Muscle of back (tissue), 11 donors: ENCODE results near the gene BTN1A1. TPM values are rescaled to one million over a fixed set of nuclear protein-coding genes. Genes with fewer than 3 reads are reported as not detected.
"Not testable (repeated sequence)": the region's sequence is repeated elsewhere in the genome, so short reads cannot be mapped to it uniquely, and the experiment has no call there.

Experiments
- DNase-seq, 3 donors: peaks; one replicate each; pipeline versions ENCODE4 v3.0.0 to v3.0.0-alpha.2; 2013
- polyA plus RNA-seq, 10 donors: library from polyadenylated mRNA; unstranded; fragments of 120-200 nt; gene quantifications; one replicate each; pipeline ENCODE4 v1.2.1, GENCODE V29; 2013; ENCODE audit not compliant: insufficient read length in 10 of 10

Gene BTN1A1
- polyA plus RNA-seq, 10 donors, result 0.09 to 0.27 (median 0.11) TPM; not detected in 2

GRCh38 chr6:26537160-26537845 is 37.2 kb downstream of the BTN1A1 start:
- DNase-seq, result peak; percentile 91 to 96 (median 94)

GRCh38 chr6:26537846-26538571 is 37.9 kb downstream of the BTN1A1 start, which contains the start of gene HMGN4:
TSS of gene HMGN4 (plus strand) at chr6:26538366. CDS start at chr6:26545207, 6,841 bp downstream.
- DNase-seq, result peak; percentile 95 to 97 (median 95)

- DNase-seq, result no peak
These were observed 38.4 kb downstream of the BTN1A1 start for GRCh38 chr6:26538572-26538902.

- no peak for DNase-seq
These were observed 39.0 kb downstream of the BTN1A1 start for GRCh38 chr6:26539071-26539615.

GRCh38 chr6:26541579-26541978 is 41.5 kb downstream of the BTN1A1 start:
- DNase-seq, result no peak

- DNase-seq, result no peak
These were observed 43.9 kb downstream of the BTN1A1 start for GRCh38 chr6:26543953-26544352.

- no peak for DNase-seq
These were observed 44.4 kb downstream of the BTN1A1 start for GRCh38 chr6:26544473-26544872.

GRCh38 chr6:26545627-26546026 is 45.5 kb downstream of the BTN1A1 start:
- no peak for DNase-seq

GRCh38 chr6:26547363-26547762 is 47.3 kb downstream of the BTN1A1 start:
- not testable (repeated sequence) for DNase-seq

GRCh38 chr6:26550250-26550993 is 50.3 kb downstream of the BTN1A1 start:
- peak; percentile 57 to 90 (median 75) for DNase-seq

GRCh38 chr6:26552205-26552604 is 52.1 kb downstream of the BTN1A1 start:
- DNase-seq, result no peak

- DNase-seq, result no peak
These were observed 52.6 kb downstream of the BTN1A1 start for GRCh38 chr6:26552640-26553188.

- peak; percentile 77 to 89 (median 84) for DNase-seq
These were observed 53.1 kb downstream of the BTN1A1 start for GRCh38 chr6:26553264-26553634.

- peak; percentile 91 to 94 (median 93) for DNase-seq
These were observed 53.7 kb downstream of the BTN1A1 start for GRCh38 chr6:26553635-26554446.

GRCh38 chr6:26554447-26554696 is 54.3 kb downstream of the BTN1A1 start:
- no peak for DNase-seq

- peak; percentile 43 to 75 (median 57) for DNase-seq
These were observed 54.8 kb downstream of the BTN1A1 start for GRCh38 chr6:26554697-26555504.

GRCh38 chr6:26555505-26556262 is 55.6 kb downstream of the BTN1A1 start:
- DNase-seq, result no peak

- DNase-seq, result peak; percentile 70 to 88 (median 78)
These were observed 56.4 kb downstream of the BTN1A1 start for GRCh38 chr6:26556263-26557070.
